Measurements from ENCODE around the gene STARD9. TPM values are rescaled to one million over a fixed set of nuclear protein-coding genes. Genes with fewer than 3 reads are reported as not detected.
A peak's percentile ranks its signal among the peaks of the same experiment; 100 is the strongest.

The STARD9 gene
- total RNA-seq, 1 donor from 2014 or later = 13.6 TPM

DNA sequence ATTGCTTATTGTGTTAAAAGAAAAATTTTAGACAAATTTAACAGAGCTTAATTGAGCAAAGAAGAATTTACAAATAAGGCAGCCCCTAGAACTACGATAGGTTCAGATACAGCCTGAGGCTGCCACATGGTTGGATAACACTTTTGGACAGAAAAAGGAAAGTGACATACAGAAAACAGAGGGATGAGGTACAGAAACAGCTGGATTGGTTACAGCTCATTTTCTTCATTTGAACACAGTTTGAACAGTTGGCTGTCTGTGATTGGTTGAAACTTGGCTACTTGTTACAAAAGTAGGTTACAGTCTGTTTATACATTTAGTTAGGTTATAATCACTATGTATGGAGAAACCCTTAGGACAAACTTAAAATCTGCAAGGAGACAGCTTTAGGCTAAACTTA, 46.0 kb downstream of the STARD9 start:
- H3K27ac Mint-ChIP-seq (ENCODE audit: unreplicated experiment) = no peak overlapping the region
- no peaks in the 10 kb centered on the region for H3K27me3 Mint-ChIP-seq (ENCODE audit: low read depth)
- H3K36me3 Mint-ChIP-seq (ENCODE audit: low read depth) = peaks cover 3% of the 10 kb centered on the region
- H3K4me3 Mint-ChIP-seq (ENCODE audit: unreplicated experiment) = no peak overlapping the region
- TF ChIP-seq, protein P1, sequence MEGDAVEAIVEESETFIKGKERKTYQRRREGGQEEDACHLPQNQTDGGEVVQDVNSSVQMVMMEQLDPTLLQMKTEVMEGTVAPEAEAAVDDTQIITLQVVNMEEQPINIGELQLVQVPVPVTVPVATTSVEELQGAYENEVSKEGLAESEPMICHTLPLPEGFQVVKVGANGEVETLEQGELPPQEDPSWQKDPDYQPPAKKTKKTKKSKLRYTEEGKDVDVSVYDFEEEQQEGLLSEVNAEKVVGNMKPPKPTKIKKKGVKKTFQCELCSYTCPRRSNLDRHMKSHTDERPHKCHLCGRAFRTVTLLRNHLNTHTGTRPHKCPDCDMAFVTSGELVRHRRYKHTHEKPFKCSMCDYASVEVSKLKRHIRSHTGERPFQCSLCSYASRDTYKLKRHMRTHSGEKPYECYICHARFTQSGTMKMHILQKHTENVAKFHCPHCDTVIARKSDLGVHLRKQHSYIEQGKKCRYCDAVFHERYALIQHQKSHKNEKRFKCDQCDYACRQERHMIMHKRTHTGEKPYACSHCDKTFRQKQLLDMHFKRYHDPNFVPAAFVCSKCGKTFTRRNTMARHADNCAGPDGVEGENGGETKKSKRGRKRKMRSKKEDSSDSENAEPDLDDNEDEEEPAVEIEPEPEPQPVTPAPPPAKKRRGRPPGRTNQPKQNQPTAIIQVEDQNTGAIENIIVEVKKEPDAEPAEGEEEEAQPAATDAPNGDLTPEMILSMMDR (IDR thresholded peaks at IDR 0.05) = no peak
- DNase-seq (ENCODE audit: low spot score) = no peak
- H3K4me1 Mint-ChIP-seq (ENCODE audit: low read depth) = no peaks in the 10 kb centered on the region
- no peaks in the 10 kb centered on the region for H3K9me3 Mint-ChIP-seq (ENCODE audit: low read depth)

DNA sequence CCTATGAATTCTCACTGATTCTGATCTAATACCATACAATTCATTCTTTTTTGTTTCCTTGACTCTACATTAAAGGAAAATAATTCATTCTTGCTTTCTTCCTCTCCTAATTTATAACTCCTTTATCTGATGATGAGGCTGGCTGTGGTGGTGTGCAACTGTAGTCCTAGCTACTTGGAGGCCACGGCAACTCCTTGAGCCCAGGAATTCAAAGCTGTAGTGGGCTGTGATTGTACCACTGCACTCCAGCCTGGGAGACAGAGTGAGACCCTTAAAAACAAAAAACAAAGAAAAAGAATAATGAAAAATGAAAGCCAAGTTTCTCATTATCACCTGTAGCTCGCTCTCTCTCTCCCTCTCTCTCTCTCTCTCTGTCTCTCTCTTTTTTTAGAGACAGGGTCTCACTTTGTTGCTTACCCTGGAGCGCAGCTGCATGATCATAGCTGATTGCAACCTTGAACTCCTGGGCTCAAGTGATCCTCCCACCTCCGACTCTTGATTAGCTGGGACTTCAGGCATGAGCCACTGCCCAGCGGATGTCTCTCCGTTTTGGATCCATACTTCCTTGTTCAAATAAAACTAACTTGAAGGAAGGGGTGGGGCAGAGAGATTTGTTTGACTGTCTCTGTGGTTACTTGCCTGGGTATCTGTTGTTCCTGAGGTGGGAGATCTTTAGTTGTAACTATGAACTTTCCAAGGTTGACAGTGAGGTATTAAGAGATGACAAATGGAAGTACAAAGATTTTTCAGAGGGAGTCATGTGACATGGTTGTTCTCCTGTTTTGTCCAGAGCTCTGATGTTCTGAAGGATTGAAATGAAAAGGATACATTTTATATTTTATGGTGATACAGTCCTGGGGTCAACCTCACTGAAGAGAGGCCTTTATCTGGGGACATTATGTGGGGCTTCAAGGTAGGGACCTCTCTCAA, 46.9 kb downstream of the STARD9 start:
- TF ChIP-seq, protein P1 (IDR thresholded peaks at IDR 0.05) = no peak
- DNase-seq (ENCODE audit: low spot score) = no peak
- no peak overlapping the region for H3K27ac Mint-ChIP-seq (ENCODE audit: unreplicated experiment)
- H3K4me3 Mint-ChIP-seq (ENCODE audit: unreplicated experiment) = no peak overlapping the region
- H3K9me3 Mint-ChIP-seq (ENCODE audit: low read depth) = no peaks in the 10 kb centered on the region
- no peaks in the 10 kb centered on the region for H3K27me3 Mint-ChIP-seq (ENCODE audit: low read depth)
- H3K4me1 Mint-ChIP-seq (ENCODE audit: low read depth) = no peaks in the 10 kb centered on the region
- H3K36me3 Mint-ChIP-seq (ENCODE audit: low read depth) = peaks cover 3% of the 10 kb centered on the region

DNA sequence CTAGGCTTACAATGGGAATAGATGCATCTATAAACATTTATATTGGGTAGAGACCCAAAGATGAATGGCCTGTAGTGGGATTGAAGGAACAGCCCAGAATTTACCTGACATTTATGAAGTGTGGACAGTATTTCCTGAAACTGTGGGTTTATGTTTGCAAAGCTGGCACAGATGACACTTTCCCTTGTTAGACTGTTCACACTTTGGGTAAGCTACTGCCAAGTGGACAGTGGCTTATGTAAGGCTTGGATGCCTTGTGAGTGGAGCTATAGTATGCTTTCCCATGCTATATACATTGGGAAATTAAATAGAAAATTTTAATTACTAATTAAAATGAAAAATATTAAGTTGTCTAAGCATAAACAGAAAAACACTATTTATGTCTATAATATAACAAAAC, 48.5 kb downstream of the STARD9 start:
- Mint-ChIP-seq H3K36me3 (ENCODE audit: low read depth) (peaks cover 11% of the 10 kb centered on the region), H3K4me3 (ENCODE audit: unreplicated experiment) (no peak overlapping the region), H3K27ac (ENCODE audit: unreplicated experiment) (no peak overlapping the region), H3K27me3 (ENCODE audit: low read depth) (no peaks in the 10 kb centered on the region), H3K9me3 (ENCODE audit: low read depth) (peaks cover 8% of the 10 kb centered on the region), H3K4me1 (ENCODE audit: low read depth) (peaks cover 3% of the 10 kb centered on the region)
- no peak for DNase-seq (ENCODE audit: low spot score)
- TF ChIP-seq, protein P1 (IDR thresholded peaks at IDR 0.05) = no peak

DNA sequence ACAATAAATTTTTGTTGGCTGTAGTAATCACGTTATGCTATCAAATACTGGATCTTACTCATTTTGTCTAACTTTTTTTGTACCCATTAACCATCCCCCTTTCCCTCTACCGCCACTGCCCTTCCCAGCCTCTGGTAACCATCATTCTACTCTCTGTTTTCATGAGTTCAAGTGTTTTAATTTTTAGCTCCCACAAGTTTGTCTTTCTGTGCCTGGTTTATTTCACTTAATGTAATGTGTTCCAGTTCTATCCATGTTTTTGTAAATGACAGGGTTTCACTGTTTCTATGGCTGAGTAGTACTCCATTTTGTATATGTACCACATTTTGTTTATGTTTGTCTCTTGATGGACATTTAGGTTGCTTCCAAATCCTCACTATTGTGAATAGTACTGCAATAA, 52.1 kb downstream of the STARD9 start:
- peaks cover 10% of the 10 kb centered on the region for H3K4me1 Mint-ChIP-seq (ENCODE audit: low read depth)
- H3K9me3 Mint-ChIP-seq (ENCODE audit: low read depth) = peaks cover 15% of the 10 kb centered on the region
- no peak overlapping the region for H3K27ac Mint-ChIP-seq (ENCODE audit: unreplicated experiment)
- DNase-seq (ENCODE audit: low spot score) = no peak
- no peak overlapping the region for H3K4me3 Mint-ChIP-seq (ENCODE audit: unreplicated experiment)
- no peaks in the 10 kb centered on the region for H3K27me3 Mint-ChIP-seq (ENCODE audit: low read depth)
- peaks cover 10% of the 10 kb centered on the region for H3K36me3 Mint-ChIP-seq (ENCODE audit: low read depth)
- TF ChIP-seq, protein P1 (IDR thresholded peaks at IDR 0.05) = no peak

DNA sequence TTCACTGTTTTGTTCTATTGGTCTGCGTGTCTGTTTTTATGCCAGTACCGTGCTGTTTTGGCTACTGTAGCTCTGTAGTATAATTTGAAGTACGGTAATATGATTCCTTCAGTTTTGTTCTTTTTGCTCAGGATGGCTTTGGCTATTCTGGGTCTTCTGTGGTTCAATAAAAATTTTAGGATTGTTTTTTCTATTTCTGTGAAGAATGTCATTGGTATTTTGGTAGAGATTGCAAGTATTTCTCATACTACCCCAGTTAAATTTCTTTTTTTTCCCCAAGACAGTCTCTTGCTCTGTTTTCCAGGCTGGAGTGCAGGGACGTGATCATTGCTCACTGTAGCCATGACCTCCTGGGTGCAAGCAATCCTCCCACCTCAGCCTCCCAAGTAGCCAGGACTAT, 53.4 kb downstream of the STARD9 start:
- no peak for DNase-seq (ENCODE audit: low spot score)
- TF ChIP-seq, protein P1 (IDR thresholded peaks at IDR 0.05) = no peak
- H3K4me1 Mint-ChIP-seq (ENCODE audit: low read depth) = peaks cover 10% of the 10 kb centered on the region
- peaks cover 15% of the 10 kb centered on the region for H3K9me3 Mint-ChIP-seq (ENCODE audit: low read depth)
- peaks cover 10% of the 10 kb centered on the region for H3K36me3 Mint-ChIP-seq (ENCODE audit: low read depth)
- peak overlapping the region; percentile 65 for H3K27ac Mint-ChIP-seq (ENCODE audit: unreplicated experiment)
- H3K4me3 Mint-ChIP-seq (ENCODE audit: unreplicated experiment) = no peak overlapping the region
- no peaks in the 10 kb centered on the region for H3K27me3 Mint-ChIP-seq (ENCODE audit: low read depth)

Data from chondrocyte (in vitro differentiated cells).